Skin of body (tissue), 2 donors: ENCODE data around the gene FGF4. TPM values are rescaled to one million over a fixed set of nuclear protein-coding genes. Genes with fewer than 3 reads are reported as not detected.

ENCODE experiments used
- DNase-seq: peaks from one replicate; lab custom pipeline; 2025; lab: John Stamatoyannopoulos, UW
- total RNA-seq: library from RNA; depleted of rRNA; stranded (reverse); fragments of >200 nt; gene quantifications from one replicate; pipeline ENCODE4 v1.2.3, GENCODE V29; 2014

Gene FGF4
- total RNA-seq, 1 donor from 2014 or later = not detected

GRCh38 chr11:69726481-69726880 lies 48.7 kb downstream of the FGF4 start:
- no peak for DNase-seq

- DNase-seq = no peak
Measured at GRCh38 chr11:69726019-69726418, 49.1 kb downstream of the FGF4 start.

- DNase-seq = no peak
Measured at GRCh38 chr11:69721745-69722144, 53.4 kb downstream of the FGF4 start.

- DNase-seq = no peak
Measured at GRCh38 chr11:69721106-69721505, 54.0 kb downstream of the FGF4 start.

Other genes starting within 250 kb of the FGF4 start
- 83.8 TPM for gene CCND1, start 134.2 kb downstream of the FGF4 start, total RNA-seq
- gene LTO1, start 100.0 kb downstream of the FGF4 start, total RNA-seq = 11.6 TPM
- gene FGF19, start 71.3 kb downstream of the FGF4 start, total RNA-seq = 0.49 TPM
- 0.30 TPM for gene FGF3, start 44.1 kb upstream of the FGF4 start, total RNA-seq